ENCODE measurements around the gene PRR5L.
A peak's percentile ranks its signal among the peaks of the same experiment; 100 is the strongest.
"Not testable (repeated sequence)": the region's sequence is repeated elsewhere in the genome, so short reads cannot be mapped to it uniquely, and the experiment has no call there.

The PRR5L gene

DNA sequence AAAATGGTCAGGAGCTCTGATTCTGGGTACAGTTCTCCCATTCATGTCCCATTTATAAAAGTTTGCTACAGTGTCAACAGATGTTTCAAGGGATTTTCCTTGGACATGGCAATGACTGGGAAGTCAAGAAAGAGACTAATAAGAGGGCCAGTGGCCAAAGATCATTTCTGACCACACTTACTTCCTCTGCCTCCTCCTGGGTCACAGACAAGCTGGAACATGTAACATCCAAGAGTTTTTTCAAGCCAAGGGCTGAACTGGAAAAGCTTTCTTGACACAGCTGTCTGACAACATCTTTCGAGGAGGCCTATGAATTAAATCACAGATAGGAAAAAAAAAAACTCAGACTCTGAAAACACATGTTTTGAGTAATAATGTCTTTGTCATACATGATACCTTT is 15.6 kb upstream of the PRR5L start:
- DNase-seq (ENCODE audit: low read depth in 3 of 3): no peak

DNA sequence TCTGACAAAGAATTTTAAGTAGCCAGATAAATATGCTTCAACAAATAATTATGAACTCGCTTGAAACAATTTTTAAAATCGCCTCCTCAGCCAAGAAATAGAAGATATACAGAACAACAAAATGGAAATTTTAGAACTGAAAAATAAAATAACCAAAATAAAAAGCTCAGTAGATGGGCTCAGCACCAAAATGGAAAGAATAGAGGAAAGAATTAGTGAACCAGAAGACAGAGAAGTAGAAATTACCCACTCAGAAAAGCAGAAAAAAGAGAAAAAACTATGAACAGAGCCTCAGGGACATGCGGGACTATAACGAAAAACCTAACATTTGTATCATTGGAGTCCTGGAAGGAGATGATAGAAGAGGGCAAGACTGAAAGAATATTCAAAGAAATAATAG is 14.2 kb upstream of the PRR5L start:
- no peak for DNase-seq (ENCODE audit: low read depth in 3 of 3)

DNA sequence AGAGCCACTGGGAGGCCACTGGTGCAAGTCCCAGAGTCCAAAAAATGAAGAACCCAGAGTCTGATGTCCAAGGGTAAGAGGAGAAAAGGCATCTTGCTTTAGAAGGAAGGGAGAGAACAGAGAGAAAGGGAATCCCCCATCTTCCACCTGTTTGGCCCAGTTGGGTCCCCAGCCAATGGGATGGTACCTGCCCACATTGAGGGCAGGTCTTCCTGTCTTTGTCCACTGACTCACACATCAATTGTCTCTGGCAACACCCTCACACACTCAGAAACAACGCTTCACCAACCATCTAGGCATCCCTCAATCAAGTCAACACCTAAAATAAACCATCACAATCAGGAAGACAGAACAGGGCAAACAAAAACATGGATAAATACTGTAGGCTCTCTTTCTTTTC is 13.2 kb upstream of the PRR5L start:
- DNase-seq (ENCODE audit: low read depth in 3 of 3): no peak

DNA sequence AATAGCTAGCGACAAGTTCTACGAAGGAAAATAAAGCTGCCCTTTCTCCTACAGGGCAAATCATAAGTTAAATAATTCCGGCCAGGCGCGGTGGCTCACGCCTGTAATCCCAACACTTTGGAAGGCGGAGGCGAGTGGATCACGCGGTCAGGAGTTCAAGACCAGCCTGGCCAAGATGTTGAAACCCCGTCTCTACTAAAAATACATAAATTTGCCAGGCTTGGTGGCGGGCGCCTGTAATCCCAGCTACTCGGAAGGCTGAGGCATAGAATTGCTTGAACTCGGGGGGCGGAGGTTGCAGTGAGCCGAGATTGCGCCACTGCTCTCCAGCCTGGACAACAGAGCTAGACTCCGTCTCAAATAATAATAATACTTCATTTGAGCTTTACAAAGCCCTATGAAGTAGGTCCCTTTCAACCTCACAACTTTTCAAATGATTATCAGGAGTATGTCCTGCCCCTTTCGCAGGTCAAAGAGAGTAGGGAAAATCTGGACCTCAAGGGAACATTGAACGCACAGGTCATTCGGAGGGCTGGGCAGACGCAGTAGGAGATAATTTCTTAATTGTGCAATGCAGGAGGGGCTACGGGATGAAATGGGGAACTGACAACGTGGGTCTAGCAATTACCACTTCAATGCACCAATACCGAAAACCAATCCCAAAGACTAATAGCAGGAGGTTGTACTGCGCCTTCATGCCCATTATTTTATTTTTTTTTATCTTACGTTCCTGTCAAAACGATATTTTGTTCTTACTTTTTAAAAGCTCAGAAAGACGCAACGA is 7.5 kb upstream of the PRR5L start:
- no peak for DNase-seq (ENCODE audit: low read depth in 3 of 3)

DNA sequence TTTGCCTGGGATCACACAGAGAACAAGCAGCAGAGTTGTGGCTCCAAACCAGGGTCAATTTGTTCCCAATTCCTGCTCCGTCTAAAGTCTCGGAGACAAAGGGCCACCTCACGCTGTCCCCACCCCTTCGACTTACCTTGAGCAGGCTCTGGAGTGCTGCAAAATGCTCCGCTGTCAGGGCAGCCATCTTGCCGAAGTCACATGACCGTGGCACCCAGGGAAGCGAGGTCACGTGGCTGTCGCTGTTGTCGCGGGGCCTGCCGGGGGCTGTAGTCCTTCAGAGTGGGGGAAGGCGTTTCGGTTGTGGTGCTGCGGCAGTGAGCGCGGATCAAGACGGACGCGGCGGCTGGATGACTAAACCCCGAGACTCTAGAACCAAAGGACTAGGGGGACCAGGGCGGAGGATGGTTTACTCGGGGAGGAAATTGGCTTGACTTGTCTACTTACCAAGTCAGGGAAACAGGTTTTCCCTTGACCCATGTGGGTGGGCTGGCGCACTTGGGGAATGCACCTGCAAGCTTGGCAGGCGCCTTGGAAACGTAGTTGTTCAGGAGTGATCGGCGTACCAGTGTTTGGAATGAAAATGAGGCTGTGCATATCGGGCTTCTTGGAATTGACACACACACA is 6.7 kb upstream of the PRR5L start, which contains the start of gene COMMD9:
Gene COMMD9, minus strand, starts transcription at position 199 of the 627 bp plus-strand sequence. Its CDS starts 12 bp downstream, at position 187.
- peak; percentile 80 to 91 (median 87) for DNase-seq (ENCODE audit: low read depth in 3 of 3)

DNA sequence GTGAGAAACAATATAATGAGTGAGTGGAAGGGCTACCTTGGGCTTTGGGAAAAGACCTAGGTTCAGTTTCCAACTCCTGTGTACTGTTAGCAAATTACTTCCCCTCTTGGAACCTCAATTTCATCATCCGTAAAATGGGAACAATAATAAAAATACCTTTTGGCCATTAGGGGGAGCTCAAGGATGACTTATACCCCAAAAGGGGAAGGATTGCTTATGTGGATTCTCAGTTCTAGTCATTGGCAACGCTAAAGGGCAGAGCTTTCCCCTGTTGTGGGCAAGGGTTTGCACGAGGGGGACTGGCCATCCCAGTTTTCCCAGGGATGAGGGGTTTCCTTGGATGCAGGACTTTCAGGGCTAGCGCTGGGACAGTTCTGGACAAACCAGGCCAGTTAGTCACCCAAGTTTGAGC is 3.8 kb upstream of the PRR5L start:
- DNase-seq (ENCODE audit: low read depth in 3 of 3): no peak

DNA sequence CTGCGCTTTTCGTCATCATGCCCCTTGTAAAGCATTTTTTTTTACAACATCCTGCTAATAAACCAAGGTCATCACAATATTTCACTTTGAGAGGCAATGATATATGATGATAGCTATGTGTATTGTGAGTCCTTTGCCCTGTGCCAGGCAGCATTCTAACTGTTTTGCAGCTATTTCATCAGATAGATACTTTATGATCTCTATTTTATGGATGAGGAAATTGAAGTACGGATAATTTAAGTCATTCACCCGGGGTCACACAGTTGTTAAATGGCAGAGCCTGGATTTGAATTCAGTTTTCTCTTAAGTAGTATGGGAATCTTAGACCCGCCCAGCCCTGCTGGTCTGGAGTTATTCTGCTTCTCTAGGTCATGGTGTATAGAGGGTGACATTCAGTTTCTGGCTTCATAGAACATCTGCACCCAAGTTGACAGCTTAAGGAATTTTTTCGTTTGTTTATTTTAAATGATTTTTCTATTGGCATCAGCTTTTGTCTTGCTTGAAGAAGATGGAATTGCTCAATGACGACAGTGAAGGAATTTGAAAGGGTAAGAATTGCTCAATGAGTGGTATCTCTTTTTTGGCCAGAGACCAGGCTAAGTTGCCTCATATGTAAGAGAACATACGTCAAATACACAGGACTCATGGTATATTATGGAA is 926 bp downstream of the PRR5L start:
- no peak for DNase-seq (ENCODE audit: low read depth in 3 of 3)

DNA sequence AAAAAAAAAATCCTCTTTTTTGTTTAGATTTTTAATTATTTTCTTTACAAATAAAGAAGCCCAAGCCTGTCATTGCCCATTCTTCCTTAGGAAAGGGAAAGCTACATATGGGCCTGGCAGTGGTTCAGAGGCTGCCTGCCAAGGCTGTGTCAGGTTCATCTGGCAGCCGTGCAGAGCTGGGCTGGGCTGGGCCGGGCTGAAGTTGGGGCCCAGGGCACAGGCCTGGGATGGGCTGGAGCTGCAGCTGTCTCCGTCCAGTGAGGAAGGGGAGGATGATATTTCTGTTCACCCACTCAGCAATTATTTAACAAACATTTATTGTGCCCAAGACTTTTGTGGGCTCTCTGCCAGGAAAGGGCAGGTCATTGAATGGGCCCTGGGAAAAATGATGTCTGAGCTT is 4.6 kb downstream of the PRR5L start:
- DNase-seq (ENCODE audit: low read depth in 3 of 3): no peak

DNA sequence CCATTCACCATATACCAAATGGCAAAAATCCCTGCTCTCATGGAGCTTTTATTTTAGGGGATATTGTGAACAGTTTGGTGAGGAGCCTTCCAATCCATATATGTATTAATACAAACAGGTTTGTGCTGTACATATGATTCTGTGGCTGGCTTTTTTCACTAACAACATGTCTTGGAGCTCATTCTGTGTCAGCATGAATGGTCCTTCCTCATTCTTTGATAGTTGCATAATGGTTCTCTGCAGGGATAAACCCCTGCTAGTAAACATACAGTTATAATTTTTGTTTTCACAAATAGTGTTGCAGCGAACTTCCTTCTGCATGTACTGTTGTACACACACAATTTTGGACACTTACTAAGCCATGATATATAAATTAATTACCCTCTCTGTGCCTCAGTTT is 8.3 kb downstream of the PRR5L start:
- DNase-seq (ENCODE audit: low read depth in 3 of 3): no peak

DNA sequence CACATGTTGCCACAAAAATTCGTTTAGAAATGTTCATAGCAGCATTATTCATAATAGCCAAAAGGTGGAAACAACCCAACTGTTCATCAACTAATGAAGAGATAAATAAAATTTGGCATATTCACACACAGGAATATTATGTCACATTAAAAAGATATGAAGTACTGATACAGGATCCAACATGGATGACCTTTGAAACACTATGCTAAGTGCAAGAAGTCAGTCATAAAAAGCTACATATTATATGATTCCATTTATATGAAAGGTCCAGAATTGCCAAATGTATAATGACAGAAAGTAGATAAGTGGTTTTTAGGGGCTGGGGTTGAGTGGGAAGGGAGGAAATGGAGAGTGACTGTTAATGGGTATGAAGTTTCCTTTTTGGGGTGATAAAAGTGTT is 9.0 kb downstream of the PRR5L start:
- DNase-seq (ENCODE audit: low read depth in 3 of 3): no peak

DNA sequence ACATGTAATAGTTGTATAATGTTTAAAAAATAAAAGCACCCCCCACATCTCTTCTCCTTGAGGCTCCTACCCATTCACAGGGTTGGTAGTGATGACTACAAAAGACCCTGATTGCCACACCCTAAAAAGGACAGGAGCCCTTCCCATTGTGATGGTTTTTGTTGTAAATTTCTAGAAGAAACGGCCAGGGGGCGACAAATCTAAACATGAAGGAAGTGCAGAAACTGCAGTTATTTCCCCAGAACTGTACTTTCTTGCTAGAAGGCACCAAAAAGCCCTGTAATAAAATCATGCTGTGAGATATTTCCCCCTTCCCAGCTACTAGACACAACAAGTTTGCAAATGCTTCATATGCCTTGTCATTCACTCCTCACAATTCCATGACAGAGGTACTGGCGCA is 10.8 kb downstream of the PRR5L start:
- no peak for DNase-seq (ENCODE audit: low read depth in 3 of 3)

DNA sequence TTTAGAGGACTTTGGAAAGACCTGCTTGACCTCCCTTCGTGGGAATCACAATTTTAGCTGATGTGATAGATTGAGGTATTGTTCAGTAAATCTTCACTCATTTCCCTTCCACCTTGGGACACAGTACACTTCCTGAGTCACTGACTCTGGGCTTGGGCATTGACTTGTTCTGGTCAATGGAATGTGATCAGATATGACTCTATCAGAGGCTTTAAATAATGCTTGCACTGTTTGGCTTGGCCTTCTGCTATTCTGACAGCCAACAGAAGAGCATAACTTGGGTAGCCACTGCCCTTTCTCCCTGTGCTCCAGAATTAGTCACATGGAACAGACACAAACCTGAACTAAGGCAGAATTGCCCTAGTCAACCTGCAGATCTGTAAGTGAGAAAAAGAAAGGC is 12.5 kb downstream of the PRR5L start:
- DNase-seq (ENCODE audit: low read depth in 3 of 3): no peak

DNA sequence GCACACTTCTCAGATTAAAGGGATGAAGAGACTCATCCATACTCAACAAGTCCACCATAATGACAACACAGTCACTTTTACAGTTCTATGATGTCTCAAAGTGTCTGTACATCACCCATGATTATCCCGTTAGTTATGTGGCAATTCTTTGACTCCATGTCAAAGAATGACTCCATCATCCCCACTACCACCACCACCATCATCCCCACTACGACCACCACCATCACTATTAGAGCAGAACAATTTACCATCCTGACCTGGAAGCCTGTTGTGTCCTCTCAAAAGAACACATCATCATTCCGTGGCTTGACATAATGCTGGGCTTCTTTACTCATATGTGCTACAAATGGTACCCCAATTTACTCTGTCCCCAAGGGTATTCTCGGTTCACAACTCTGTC is 13.7 kb downstream of the PRR5L start:
- DNase-seq (ENCODE audit: low read depth in 3 of 3): no peak

DNA sequence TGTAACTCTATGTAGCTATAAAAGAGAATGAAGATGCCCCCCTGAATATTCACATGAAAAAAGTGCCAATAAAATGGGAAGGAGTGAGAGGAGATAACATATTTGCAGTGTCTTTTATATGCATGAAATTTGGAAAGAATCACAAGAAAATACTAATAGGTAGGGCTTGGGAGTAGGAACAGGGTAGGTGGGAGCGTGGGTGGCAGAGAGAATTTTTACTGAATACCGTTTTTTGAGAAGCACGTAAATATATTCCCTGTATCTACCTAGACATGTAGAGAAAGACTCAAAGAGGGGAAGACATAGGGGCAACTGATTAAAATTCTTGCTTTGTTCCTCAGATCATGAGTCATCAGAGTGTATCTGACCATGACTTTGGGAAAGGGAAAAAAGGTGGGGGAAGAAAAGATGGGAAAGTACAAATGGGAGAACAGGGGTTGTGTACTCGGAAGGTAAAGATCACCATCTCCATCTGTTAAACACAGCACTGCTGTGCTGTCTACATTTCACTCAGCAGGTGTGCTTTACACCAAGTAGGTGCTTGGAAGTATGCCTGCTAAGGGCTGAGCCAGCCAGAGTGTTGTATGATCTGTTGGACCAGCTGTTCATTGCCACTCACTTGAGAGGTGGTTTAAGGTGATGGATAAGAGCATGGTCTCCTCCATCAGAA is 16.0 kb downstream of the PRR5L start:
- DNase-seq (ENCODE audit: low read depth in 3 of 3): no peak

DNA sequence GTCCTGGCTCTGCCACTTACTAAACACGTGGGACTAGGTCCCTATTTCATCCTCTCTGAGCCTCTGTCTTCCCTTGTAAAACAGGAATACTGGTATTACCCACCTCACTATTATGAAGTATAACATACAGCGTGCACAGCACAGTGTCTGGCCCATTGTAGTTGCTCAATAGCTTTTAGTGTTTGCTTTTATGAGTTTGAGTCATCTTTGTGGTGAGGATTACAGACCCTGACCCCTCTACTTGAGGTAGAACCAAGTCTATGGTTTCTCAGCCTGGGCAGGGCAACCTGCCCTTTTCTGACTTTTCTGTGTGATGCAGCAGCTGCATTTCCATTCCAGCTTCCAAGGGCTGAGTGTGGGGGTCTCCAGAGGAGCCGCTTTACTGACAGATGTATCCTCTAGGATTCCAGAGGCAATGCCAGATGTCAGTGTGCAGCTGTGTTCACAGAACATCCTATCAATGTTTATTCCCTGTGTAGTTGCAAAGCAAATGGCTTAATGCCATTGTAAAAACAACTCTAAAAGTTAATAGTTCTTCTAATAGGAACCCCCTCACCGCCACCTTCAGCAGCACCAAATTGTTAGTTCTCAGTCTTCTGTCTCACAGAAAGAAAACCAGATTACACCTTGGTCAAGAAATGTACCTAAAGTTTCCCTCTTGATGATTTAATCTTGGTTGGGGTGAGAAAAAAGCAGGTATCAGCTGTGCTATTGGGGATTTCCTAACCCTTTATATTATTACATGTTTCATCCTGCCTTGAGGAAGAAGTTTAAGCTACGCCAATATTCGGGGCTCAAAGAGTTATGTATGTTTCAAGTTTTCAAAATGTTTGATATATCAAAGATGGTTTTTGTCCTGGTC is 16.8 kb downstream of the PRR5L start:
- DNase-seq (ENCODE audit: low read depth in 3 of 3): no peak

DNA sequence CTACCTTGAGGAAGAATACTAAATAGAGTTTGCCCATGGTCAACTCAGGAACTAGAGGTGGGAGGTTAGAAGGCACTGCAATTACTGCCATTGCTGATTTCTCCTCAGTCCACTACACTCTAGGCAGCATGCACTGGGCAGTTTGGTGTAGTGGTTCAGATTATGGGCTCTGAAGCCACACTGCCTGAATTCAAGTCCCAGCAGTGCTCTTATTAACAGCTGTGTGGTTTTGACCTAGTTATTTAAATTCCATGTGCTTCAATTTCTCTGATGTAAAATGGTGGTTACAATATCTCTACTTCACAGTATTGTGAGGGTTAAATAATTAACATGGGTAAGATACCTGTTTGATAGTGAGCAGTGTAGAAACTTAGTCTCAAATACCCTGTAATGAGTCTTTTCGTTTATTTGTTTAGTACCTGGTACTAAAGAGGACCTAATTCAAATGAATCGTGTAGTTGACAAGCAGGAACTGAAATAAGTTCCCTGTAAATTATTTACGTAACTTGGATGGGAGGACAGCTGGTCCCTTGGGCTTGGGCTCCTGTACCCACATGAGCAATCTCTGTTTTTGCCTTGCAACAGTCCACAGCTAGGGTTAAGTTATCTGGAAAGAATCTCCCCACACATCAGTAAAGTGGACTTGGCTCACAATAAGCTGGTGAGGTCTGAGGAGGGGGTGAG is 17.8 kb downstream of the PRR5L start:
- DNase-seq (ENCODE audit: low read depth in 3 of 3): no peak

DNA sequence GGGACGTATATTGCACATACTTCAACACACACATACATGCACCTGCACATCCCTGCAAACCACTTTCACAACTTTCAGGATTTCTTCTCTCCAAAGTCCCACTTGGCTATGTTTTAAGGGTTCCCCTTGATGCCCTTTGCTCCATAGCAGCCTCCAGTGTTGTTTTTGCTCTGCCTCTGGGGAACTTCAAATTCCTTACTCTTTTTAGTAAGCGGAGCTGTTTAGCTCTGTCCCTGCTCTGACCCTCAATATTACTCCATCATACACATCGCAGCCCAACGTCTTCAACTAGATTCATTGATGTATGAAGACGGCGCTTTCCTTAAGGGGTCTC is 18.3 kb downstream of the PRR5L start:
- no peak for DNase-seq (ENCODE audit: low read depth in 3 of 3)

DNA sequence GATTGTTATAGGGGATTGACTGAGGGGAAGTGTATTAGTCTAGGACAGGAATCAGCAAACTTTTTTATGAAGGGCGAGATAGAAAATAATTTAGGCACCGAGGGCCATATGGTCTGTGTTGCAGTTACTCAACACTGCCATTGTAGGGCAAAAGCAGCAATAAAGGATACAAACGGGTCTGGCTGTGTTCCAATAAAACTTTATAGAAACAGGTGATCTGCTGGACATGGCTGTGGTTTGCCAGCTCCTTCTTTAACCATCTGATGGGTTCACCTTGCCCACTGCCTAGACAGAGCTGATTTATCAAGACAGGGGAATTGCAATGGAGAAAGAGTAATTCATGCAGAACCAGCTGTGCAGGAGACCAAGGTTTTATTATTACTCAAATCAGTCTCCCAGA is 20.0 kb downstream of the PRR5L start:
- no peak for DNase-seq (ENCODE audit: low read depth in 3 of 3)

DNA sequence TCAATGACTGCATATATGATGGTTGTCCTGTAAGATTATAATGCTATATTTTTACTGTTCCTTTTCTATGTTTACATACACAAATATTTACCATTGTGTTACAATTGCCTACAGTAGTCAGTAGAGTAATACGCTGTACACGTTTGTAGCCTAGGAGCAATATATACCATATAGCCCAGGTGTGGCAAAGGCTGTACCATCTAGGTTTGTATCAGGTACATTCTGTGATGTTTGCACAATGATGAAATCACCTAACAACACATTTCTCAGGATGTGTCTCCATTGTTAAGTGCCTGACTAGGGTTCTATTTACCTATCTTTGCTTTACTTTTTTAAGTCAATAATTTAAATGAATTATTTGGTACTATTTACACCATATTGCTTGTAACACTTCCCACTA is 21.9 kb downstream of the PRR5L start:
- DNase-seq (ENCODE audit: low read depth in 3 of 3): no peak

DNA sequence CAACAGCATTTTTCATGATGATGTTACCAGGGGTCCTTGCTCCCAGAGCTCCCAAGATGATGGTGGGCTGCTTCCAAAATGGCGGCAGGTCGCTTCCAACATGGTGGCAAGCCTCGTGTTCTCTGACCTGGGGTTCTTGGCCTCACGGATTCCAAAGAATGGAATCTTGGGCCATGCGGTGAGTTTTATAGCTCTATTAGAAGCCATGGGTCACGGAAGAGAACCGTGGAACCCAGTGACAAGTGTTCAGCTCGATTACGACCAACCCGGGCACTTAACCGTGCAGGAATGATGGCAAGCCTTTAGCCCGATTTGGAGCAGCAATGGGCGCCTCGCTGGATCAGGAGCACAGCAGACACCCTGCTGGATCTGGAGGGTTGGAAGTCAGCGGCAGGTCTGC is 28.9 kb downstream of the PRR5L start:
- DNase-seq (ENCODE audit: low read depth in 3 of 3): not testable (repeated sequence)

DNA sequence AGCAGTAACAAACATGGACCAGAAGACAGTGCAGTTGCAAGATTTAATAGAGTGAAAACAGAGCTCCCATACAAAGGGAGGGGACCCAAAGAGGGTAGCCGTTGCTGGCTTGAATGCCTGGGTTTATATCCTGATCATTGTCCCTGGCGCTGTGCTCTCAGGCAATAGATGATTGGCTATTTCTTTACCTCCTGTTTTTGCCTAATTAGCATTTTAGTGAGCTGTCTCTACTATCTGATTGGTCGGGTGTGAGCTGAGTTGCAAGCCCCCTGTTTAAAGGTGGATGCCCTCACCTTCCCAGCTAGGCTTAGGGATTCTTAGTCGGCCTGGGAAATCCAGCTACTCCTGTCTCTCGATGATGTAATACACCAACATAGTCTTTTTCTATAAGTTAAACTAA is 29.3 kb downstream of the PRR5L start:
- DNase-seq (ENCODE audit: low read depth in 3 of 3): not testable (repeated sequence)
